ENCODE results near the gene KREMEN1. TPM values are rescaled to one million over a fixed set of nuclear protein-coding genes. Genes with fewer than 3 reads are reported as not detected.

KREMEN1 gene
- total and polyA plus RNA-seq, 5 donors, result 37.2 to 73.0 (median 67.2) TPM

DNA sequence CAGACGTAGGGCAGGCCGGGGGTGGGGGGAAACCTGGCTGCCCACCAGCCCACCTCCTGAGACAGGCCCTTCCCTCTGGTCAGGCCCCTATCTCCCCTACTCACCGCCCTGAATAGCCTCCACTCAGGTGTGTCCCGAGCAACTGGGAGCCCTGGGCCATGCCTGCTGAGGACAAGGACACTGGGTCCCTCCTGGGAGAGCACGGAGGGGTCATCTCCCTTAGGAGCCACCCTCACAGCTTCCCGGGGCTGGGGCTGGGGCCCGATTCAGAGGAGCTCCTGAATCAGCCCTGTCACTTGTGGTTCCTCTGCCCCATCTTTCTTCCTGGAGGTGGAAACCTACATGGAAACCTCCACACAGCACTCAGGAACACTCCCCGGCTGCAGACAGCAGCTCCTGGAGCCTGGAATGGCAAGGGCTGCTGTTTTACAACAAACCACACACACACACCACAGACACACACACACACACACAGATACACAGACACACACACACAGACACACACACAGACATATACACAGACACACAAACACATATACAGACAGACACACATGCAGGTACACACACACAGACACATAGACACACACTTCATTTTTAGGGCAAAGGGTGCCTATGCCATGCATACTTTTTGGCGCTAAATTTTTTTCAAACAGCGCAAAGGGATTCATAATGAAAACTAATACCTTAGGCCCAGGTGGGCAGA lies 123.3 kb downstream of the KREMEN1 start:
- Histone ChIP-seq H3K9me3 (ENCODE audit: control insufficient read depth, low read length) (no peaks in the 10 kb centered on the region), H3K4me3 (ENCODE audit: low read length) (no peak overlapping the region), H3K27me3 (ENCODE audit: control insufficient read depth, insufficient read depth) (no peaks in the 10 kb centered on the region), H3K4me1 (ENCODE audit: control insufficient read depth, insufficient read depth, low read length) (peaks cover 4% of the 10 kb centered on the region), H3K27ac (ENCODE audit: low read length) (no peak overlapping the region)
- ATAC-seq (peak; percentile 44 to 53), DNase-seq (no peak)
- 43% methylated on average over 10 of the region's 10 CpGs for WGBS
- intact Hi-C loops (cut with DNase I), result no loop called here

DNA sequence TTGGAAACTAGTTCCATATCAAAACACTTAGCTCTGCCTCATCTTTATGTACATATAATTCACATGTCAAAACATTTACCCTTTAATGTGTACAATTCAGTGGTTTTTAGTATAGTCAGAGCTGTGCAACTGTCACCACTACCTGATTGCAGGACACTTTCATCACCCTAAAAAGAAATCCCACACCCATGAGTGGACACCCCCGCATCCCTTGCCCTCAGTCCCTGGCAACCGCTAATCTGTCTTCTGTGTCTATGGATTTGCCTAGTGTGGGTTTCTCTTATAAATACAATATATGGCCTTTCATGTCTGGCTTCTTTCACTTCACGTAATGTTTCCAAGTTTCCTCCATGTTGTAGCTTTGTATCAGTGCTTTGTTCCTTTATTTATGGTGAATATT lies 124.3 kb downstream of the KREMEN1 start:
- no peak overlapping the region for H3K4me3 ChIP-seq (ENCODE audit: low read length)
- no peaks in the 10 kb centered on the region for H3K9me3 ChIP-seq (ENCODE audit: control insufficient read depth, low read length)
- WGBS, result 96% methylated on average over 3 of the region's 3 CpGs
- DNase-seq, result no peak
- no peak overlapping the region for H3K27ac ChIP-seq (ENCODE audit: low read length)
- no peak for ATAC-seq
- H3K27me3 ChIP-seq (ENCODE audit: control insufficient read depth, insufficient read depth), result no peaks in the 10 kb centered on the region
- H3K4me1 ChIP-seq (ENCODE audit: control insufficient read depth, insufficient read depth, low read length), result peaks cover 4% of the 10 kb centered on the region
- intact Hi-C loops (cut with DNase I), result no loop called here

DNA sequence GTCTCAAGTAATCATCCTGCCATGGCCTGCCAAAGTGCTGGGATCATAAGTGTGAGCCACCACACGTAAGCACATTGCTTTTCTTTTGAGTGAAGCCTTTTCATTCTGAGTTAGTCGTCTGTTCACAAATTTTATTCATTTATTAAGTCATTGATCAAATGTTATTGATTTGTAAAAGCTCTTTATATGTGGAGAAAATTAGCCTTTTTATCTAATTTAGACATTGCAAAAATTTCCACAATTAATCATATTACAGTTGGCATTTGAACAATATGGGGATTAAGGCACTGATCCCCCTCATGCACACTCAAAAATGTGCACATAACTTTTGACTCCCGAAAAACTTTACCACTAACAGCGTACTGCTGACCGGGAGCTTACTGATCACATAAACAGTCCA lies 125.4 kb downstream of the KREMEN1 start:
- no peaks in the 10 kb centered on the region for H3K9me3 ChIP-seq (ENCODE audit: control insufficient read depth, low read length)
- DNase-seq, result no peak
- WGBS, result 97% methylated on average over 5 of the region's 5 CpGs
- peaks cover 8% of the 10 kb centered on the region for H3K4me1 ChIP-seq (ENCODE audit: control insufficient read depth, insufficient read depth, low read length)
- H3K27me3 ChIP-seq (ENCODE audit: control insufficient read depth, insufficient read depth), result no peaks in the 10 kb centered on the region
- ATAC-seq, result no peak
- H3K27ac ChIP-seq (ENCODE audit: low read length), result no peak overlapping the region
- no peak overlapping the region for H3K4me3 ChIP-seq (ENCODE audit: low read length)
- intact Hi-C loops (cut with DNase I), result no loop called here

DNA sequence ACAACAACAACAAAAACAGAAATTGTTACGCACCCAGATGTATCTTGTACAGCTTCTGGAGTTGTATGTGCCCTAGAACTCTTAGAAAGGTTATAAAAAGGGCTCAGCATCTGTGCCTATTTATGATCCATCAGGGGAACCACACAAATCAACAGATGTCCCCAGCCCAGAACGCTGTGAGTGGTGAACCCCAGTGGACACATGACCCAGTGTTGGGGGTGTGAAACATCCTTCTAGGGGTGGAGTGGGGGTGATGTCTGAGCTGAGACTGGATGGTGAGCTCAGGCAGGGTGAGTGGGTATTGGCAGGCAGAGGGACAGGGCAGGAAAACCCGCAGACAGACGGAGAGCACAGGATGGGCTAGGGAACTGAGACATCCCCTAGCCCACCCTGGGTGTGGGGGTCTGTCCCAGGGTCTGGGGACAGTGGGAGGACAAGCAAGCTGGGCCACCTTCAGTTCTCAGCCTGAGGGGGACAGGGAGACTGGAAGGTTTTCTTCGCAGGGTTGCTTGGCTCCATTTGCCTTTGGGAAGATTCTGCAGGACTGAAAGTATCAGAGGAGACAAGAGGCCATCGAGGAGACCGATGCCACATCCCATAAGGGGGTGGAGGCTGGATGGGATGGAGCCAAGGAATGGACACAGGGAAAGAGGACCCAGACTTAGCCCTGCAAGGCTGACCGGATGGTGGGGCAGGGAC lies 127.0 kb downstream of the KREMEN1 start:
- peaks cover 8% of the 10 kb centered on the region for H3K4me1 ChIP-seq (ENCODE audit: control insufficient read depth, insufficient read depth, low read length)
- H3K9me3 ChIP-seq (ENCODE audit: control insufficient read depth, low read length), result no peaks in the 10 kb centered on the region
- intact Hi-C loops (cut with DNase I), result no loop called here
- H3K4me3 ChIP-seq (ENCODE audit: low read length), result no peak overlapping the region
- no peaks in the 10 kb centered on the region for H3K27me3 ChIP-seq (ENCODE audit: control insufficient read depth, insufficient read depth)
- 83% methylated on average over 8 of the region's 8 CpGs for WGBS
- DNase-seq (no peak), ATAC-seq (no peak)
- no peak overlapping the region for H3K27ac ChIP-seq (ENCODE audit: low read length)

DNA sequence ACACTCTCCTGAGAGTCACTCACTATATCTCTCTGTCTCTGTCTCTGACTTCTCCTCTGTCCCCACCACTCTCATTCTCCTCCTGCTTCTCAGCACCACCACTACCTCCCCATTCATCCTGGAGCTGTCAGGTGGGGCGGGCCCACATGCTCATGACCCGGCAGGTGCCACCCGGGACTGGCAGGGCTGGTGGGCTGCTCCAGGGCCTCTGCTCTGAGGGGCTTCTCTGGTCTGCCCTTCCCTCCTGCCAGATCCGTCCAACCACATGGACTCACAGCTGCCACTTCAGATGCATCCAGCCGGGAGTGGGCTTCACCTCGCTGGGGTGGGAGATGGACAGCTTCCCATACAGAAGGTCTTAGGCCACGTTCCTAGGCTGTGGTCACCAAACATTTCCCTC lies 128.1 kb downstream of the KREMEN1 start:
- Histone ChIP-seq H3K9me3 (ENCODE audit: control insufficient read depth, low read length) (no peaks in the 10 kb centered on the region), H3K27me3 (ENCODE audit: control insufficient read depth, insufficient read depth) (no peaks in the 10 kb centered on the region), H3K4me3 (ENCODE audit: low read length) (no peak overlapping the region), H3K4me1 (ENCODE audit: control insufficient read depth, insufficient read depth, low read length) (peaks cover 4% of the 10 kb centered on the region), H3K27ac (ENCODE audit: low read length) (no peak overlapping the region)
- 94% methylated on average over 7 of the region's 7 CpGs for WGBS
- ATAC-seq (no peak), DNase-seq (no peak)
- intact Hi-C loops (cut with DNase I), result no loop called here

DNA sequence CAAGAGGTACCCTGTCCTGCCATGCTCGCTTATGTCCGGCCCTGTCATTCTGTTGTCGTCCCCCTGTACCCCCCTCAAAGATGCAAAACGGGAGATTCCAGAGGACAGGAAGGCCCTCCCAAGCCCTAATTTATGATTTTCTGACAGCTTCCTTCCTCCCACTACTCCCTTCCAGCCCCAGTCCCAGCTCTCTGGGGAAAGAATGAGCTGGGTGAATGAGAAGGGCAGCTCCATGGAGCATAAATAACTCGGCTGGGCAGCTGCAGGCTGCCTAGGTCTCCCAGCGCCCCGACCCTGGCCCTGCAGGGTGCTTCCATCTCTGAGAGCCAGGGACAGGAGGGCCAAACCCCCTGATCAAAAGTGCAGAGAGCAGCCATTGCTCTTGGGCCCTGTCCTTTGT lies 128.9 kb downstream of the KREMEN1 start:
- Histone ChIP-seq H3K9me3 (ENCODE audit: control insufficient read depth, low read length) (no peaks in the 10 kb centered on the region), H3K27ac (ENCODE audit: low read length) (no peak overlapping the region), H3K27me3 (ENCODE audit: control insufficient read depth, insufficient read depth) (no peaks in the 10 kb centered on the region), H3K4me3 (ENCODE audit: low read length) (no peak overlapping the region), H3K4me1 (ENCODE audit: control insufficient read depth, insufficient read depth, low read length) (peaks cover 4% of the 10 kb centered on the region)
- DNase-seq (no peak), ATAC-seq (no peak)
- intact Hi-C loops (cut with DNase I), result no loop called here
- 54% methylated on average over 7 of the region's 7 CpGs for WGBS

DNA sequence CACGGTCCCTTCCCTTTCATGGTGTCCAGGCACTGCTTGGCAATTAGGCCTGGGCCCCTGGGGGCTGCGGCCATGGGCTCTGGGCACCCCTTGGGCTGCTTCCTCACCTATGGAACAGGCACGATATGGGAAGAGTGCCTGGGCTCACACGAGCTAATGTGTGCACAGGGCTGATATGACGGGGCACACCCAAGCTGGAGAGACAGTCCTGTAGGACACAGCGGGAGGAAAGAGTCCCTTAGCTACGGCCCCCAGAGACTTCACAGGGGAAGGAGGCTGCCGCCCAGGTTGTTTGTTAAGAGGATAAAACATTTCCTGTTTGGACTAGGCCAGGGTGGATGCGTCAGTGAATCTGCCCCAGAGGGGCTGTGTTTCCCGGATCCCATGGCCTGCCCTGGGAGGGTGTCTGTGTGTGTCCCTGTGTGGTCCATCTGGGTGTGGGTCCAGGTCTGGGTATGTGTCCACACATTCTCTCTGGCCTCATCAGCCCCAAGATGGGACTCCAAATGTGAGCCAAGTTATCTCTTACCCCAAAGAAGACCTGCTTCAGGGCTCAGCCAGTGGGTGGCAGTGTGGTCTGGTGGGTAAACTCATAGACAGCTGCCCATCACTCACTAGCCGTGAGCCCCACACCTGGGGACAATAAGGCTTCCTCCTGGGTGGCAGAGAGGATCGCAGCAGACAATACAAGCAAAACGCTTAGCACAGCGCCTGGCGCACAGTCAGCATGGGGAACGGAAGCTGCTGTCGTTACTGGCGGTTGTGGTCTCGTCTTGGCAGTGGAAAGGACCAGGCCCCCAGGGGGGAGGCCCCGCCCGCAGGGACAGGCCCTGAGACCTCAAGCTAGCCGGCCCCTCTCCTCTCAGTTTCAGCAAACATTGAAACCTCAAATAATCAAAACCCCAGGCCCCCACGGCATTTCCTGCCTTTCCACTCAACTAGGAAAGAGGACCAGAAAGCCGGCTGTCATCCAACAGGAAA lies 129.7 kb downstream of the KREMEN1 start:
- H3K4me3 ChIP-seq (ENCODE audit: low read length), result no peak overlapping the region
- H3K27ac ChIP-seq (ENCODE audit: low read length), result peak overlapping the region; percentile 11
- H3K9me3 ChIP-seq (ENCODE audit: control insufficient read depth, low read length), result no peaks in the 10 kb centered on the region
- intact Hi-C loops (cut with DNase I), result no loop called here
- WGBS, result 36% methylated on average over 24 of the region's 24 CpGs
- H3K27me3 ChIP-seq (ENCODE audit: control insufficient read depth, insufficient read depth), result no peaks in the 10 kb centered on the region
- peak; percentile 23 to 56 for ATAC-seq
- peaks cover 4% of the 10 kb centered on the region for H3K4me1 ChIP-seq (ENCODE audit: control insufficient read depth, insufficient read depth, low read length)
- DNase-seq, result peak; percentile 69 to 85 (median 74)

DNA sequence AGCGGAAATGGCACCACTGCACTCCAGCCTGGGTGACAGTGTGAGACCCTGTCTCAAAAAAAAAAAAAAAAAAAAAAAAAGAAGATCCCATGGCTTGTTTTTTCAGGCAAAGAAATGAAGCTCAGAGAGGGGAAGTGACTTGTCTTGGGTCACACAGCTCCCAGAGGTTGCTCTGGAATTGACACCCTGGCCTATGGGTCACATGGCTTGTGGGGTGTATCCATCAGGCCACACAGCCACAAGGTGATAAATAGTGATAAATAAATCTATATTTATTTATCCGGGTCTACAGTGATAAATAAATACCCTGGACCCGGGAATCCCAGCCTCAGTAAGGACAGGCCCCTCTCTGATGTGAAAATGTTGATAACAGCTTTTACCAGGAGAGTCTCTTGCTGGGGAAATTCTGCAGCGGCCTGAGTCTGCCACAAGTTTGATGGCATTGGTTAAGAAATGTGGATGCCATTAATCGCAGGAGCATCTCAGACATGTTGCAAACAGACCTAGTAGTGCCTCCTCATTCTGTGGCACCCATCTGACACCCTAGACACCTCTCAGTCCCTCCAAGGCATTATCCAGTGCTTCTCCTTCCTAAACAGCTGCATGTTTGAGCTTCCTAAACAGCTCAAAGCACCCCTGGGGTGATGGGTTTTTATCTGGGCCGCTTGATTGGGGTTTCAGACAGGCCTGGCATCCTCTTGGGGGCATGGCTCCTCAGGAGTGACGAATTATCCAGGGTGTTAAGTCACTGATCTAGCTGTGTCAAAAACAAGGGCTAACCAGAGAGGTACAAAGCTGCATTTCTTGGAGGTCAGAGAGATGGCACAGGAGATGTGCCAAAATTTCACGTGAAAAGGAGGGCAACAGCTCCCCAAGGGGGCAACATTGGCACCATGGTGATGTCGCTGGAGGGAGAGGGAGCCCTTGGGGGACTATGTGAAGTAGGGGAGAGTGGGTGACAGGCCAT lies 130.9 kb downstream of the KREMEN1 start:
- no peak overlapping the region for H3K27ac ChIP-seq (ENCODE audit: low read length)
- H3K9me3 ChIP-seq (ENCODE audit: control insufficient read depth, low read length), result no peaks in the 10 kb centered on the region
- ATAC-seq (no peak), DNase-seq (no peak)
- H3K4me1 ChIP-seq (ENCODE audit: control insufficient read depth, insufficient read depth, low read length), result peaks cover 4% of the 10 kb centered on the region
- H3K27me3 ChIP-seq (ENCODE audit: control insufficient read depth, insufficient read depth), result no peaks in the 10 kb centered on the region
- H3K4me3 ChIP-seq (ENCODE audit: low read length), result no peak overlapping the region
- WGBS, result 78% methylated on average over 9 of the region's 9 CpGs
- intact Hi-C loops (cut with DNase I), result no loop called here

DNA sequence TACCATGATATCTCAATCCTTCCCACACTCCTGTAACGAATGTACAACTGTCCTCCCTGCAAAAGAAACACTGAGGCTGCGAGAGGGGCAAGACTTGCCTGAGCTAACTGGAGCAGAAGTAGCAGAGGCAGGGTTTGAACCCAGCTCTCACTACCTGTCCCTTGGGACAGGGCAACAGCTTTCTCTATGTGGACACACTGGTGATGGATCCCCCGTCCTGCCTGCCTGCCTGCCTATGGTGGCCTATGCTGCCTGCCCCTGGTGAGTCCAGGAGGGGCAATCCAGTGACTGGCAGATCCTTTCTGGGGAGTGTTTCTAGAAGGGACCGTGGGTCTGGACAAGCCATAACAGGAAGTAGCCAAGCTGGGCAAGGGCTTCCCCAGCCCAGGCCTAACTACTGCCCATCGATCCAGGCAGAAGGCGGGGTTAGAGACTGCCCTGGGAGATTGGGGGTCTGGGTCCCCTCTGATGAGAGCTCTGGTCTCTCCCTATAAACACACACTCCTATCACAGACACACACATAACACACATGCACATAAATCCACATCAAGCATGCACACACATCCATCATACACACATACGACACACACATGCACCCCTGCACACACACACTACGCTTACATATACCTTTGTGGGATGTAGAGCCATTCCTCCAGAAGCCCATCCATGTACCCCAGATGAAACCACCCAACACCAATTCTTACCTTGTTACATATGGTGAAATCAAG lies 131.8 kb downstream of the KREMEN1 start:
- Histone ChIP-seq H3K27ac (ENCODE audit: low read length) (no peak overlapping the region), H3K9me3 (ENCODE audit: control insufficient read depth, low read length) (no peaks in the 10 kb centered on the region), H3K4me3 (ENCODE audit: low read length) (no peak overlapping the region), H3K27me3 (ENCODE audit: control insufficient read depth, insufficient read depth) (no peaks in the 10 kb centered on the region), H3K4me1 (ENCODE audit: control insufficient read depth, insufficient read depth, low read length) (peaks cover 4% of the 10 kb centered on the region)
- WGBS, result 79% methylated on average over 8 of the region's 8 CpGs
- no peak for ATAC-seq
- intact Hi-C loops (cut with DNase I), result no loop called here
- no peak for DNase-seq

DNA sequence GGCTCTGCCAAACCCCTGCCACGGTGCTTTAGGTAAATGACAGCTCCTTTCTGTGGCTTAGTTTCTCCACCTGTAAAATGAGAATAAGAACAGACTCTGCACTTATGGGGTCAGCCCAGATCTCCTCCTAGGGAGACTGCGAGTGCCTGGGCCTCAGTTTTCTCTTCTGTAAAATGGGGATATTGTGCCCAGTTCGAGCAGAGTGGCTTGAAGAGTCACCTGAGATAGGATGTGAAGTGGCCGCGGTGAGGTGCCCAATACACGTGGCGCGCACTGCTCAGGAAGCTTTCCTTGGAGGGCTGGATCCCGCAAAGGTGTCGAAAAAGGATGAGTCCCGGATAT lies 132.4 kb downstream of the KREMEN1 start:
- peak overlapping the region; percentile 73 for H3K4me3 ChIP-seq (ENCODE audit: low read length)
- intact Hi-C loops (cut with DNase I), result no loop called here
- no peak for DNase-seq

More for the DNA sequence above, 132.4 kb downstream of the KREMEN1 start:
- H3K4me1 ChIP-seq (ENCODE audit: control insufficient read depth, insufficient read depth, low read length), result peaks cover 4% of the 10 kb centered on the region
- no peak for ATAC-seq
- WGBS, result 67% methylated on average over 11 of the region's 11 CpGs
- no peaks in the 10 kb centered on the region for H3K9me3 ChIP-seq (ENCODE audit: control insufficient read depth, low read length)
- H3K27ac ChIP-seq (ENCODE audit: low read length), result no peak overlapping the region
- no peaks in the 10 kb centered on the region for H3K27me3 ChIP-seq (ENCODE audit: control insufficient read depth, insufficient read depth)
